IMR-90 (cell line): ENCODE results near the gene USO1. TPM values are rescaled to one million over a fixed set of nuclear protein-coding genes. Genes with fewer than 3 reads are reported as not detected.
A peak's percentile ranks its signal among the peaks of the same experiment; 100 is the strongest.

Source experiments
- ATAC-seq: fragments of 200-7000 bp; cut with Tn5 transposase; 2 replicates; pipeline ENCODE4 v1.9.1; 2020; ENCODE audit warnings: low read depth, mild to moderate bottlenecking, moderate library complexity
- BruUV-seq: library from RNA; stranded (reverse); fragments of 400-500 nt; replicated peaks from 2 replicates; lab custom pipeline; 2021; lab: Mats Ljungman, UMichigan
- CTCF ChIA-PET: fragments of 300-600 bp; formaldehyde crosslinking; extraction: SDS; loops from one replicate; lab custom pipeline; 2021; ENCODE audit warnings: antibody characterized with exemption; lab: Yijun Ruan, JAX
- POLR2A ChIA-PET: fragments of 300-600 bp; sonication (Branson Sonifier 250); formaldehyde crosslinking; loops from one replicate; lab custom pipeline; 2022; ENCODE audit warnings: antibody characterized with exemption; ENCODE audit not compliant: unreplicated experiment; lab: Charles Lee
- DNase-seq: peaks from one replicate; pipeline ENCODE4 v3.0.0; 2013
- H2AFZ ChIP-seq: replicated peaks from 2 replicates; pipeline ENCODE3; 2013; ENCODE audit warnings: low read length, mild to moderate bottlenecking; ENCODE audit not compliant: poor library complexity
- H2AK5ac ChIP-seq: 2 replicates; pipeline ENCODE4 v1.6.1; 2013; ENCODE audit warnings: low read depth, low read length, inconsistent platforms
- H2AK9ac ChIP-seq: replicated peaks from 2 replicates; pipeline ENCODE3; 2013; ENCODE audit warnings: mild to moderate bottlenecking, low read depth, low read length, moderate library complexity; ENCODE audit not compliant: poor library complexity
- H2BK120ac ChIP-seq: 2 replicates; pipeline ENCODE4 v1.6.1; 2013; ENCODE audit warnings: low read depth, low read length, inconsistent platforms
- H2BK15ac ChIP-seq: 3 replicates; pipeline ENCODE4 v1.6.1; 2013; ENCODE audit warnings: low read depth, low read length, inconsistent platforms
- H2BK20ac ChIP-seq: 2 replicates; pipeline ENCODE4 v1.6.1; 2013; ENCODE audit warnings: low read depth, mild to moderate bottlenecking, inconsistent platforms, low read length, moderate library complexity
- H2BK5ac ChIP-seq: 2 replicates; pipeline ENCODE4 v1.6.1; 2013; ENCODE audit warnings: mild to moderate bottlenecking, low read depth, low read length, inconsistent platforms; ENCODE audit not compliant: poor library complexity, severe bottlenecking
- H3K14ac ChIP-seq: replicated peaks from 2 replicates; pipeline ENCODE4 v1.6.1; 2013; ENCODE audit warnings: low read depth, low read length, inconsistent platforms
- H3K18ac ChIP-seq: 2 replicates; pipeline ENCODE4 v1.6.1; 2013; ENCODE audit warnings: low read depth, low read length, control low read depth
- H3K23ac ChIP-seq: 2 replicates; pipeline ENCODE4 v1.6.1; 2013; ENCODE audit warnings: low read depth, low read length, inconsistent platforms
- H3K27ac ChIP-seq: 2 replicates; pipeline ENCODE4 v1.5.1; 2013; ENCODE audit warnings: mild to moderate bottlenecking, control low read depth, low read length; ENCODE audit not compliant: insufficient read depth
- H3K27me3 ChIP-seq: 2 replicates; pipeline ENCODE4 v1.6.1; 2013; ENCODE audit warnings: low read length; ENCODE audit not compliant: control insufficient read depth, insufficient read depth
- H3K36me3 ChIP-seq: 2 replicates; pipeline ENCODE4 v1.6.1; 2013; ENCODE audit warnings: low read length, mixed read lengths; ENCODE audit not compliant: control insufficient read depth, insufficient read depth
- H3K4ac ChIP-seq: 2 replicates; pipeline ENCODE4 v1.6.1; 2013; ENCODE audit warnings: low read depth, low read length, inconsistent platforms
- H3K4me1 ChIP-seq: 2 replicates; pipeline ENCODE4 v1.6.1; 2013; ENCODE audit warnings: low read length, mixed read lengths; ENCODE audit not compliant: control insufficient read depth, insufficient read depth
- H3K4me2 ChIP-seq: 2 replicates; pipeline ENCODE4 v1.6.1; 2013; ENCODE audit warnings: low read depth, mild to moderate bottlenecking, control low read depth, low read length, moderate library complexity
- H3K4me3 ChIP-seq: 2 replicates; pipeline ENCODE4 v1.5.1; 2013; ENCODE audit warnings: low read depth, mild to moderate bottlenecking, control low read depth, low read length, moderate library complexity; ENCODE audit not compliant: insufficient read depth
- H3K56ac ChIP-seq: 2 replicates; pipeline ENCODE4 v1.6.1; 2013; ENCODE audit warnings: low read length, inconsistent platforms; ENCODE audit not compliant: insufficient read depth; ENCODE audit errors: extremely low read depth
- H3K79me1 ChIP-seq, 2 experiments: 2 replicates each; pipeline ENCODE4 v1.6.1; 2013; ENCODE audit warnings: low read length in 2 of 2, inconsistent platforms in 1 of 2, low read depth in 1 of 2
- H3K9ac ChIP-seq: 2 replicates; pipeline ENCODE4 v1.6.1; 2013; ENCODE audit warnings: low read depth, low read length, control low read depth
- H3K9me1 ChIP-seq: 2 replicates; pipeline ENCODE4 v1.6.1; 2013; ENCODE audit warnings: low read length, inconsistent platforms; ENCODE audit not compliant: insufficient read depth
- H3K9me3 ChIP-seq: 2 replicates; pipeline ENCODE4 v1.6.1; 2013; ENCODE audit warnings: low read length; ENCODE audit not compliant: control insufficient read depth, insufficient read depth
- H4K20me1 ChIP-seq: 2 replicates; pipeline ENCODE4 v1.6.1; 2013; ENCODE audit warnings: low read length, inconsistent platforms; ENCODE audit not compliant: insufficient read depth
- H4K5ac ChIP-seq: 2 replicates; pipeline ENCODE4 v1.6.1; 2013; ENCODE audit warnings: mild to moderate bottlenecking, low read depth, low read length, control low read depth
- H4K8ac ChIP-seq, 2 experiments: 2 replicates each; pipeline ENCODE4 v1.6.1; 2013; ENCODE audit warnings: low read depth in 2 of 2, low read length in 2 of 2, control low read depth in 1 of 2, inconsistent platforms in 1 of 2
- H4K91ac ChIP-seq: 2 replicates; pipeline ENCODE4 v1.6.1; 2013; ENCODE audit warnings: low read depth, low read length, inconsistent platforms; ENCODE audit not compliant: insufficient read depth
- BHLHE40 ChIP-seq: fragments of 150-350 bp; IDR thresholded peaks from 2 replicates; pipeline ENCODE4 v1.6.1; 2016; ENCODE audit warnings: mild to moderate bottlenecking, low read depth, low read length
- SMC3 ChIP-seq: fragments of 150-350 bp; IDR thresholded peaks from 2 replicates; pipeline ENCODE4 v1.6.1; 2016; ENCODE audit warnings: low read depth, mild to moderate bottlenecking, antibody characterized with exemption, low read length, moderate library complexity
- WGBS, 2 experiments: methylation state at CpG; one replicate each; pipeline versions ENCODE4 v1.1.5 to v1.1.7; 2013; ENCODE audit warnings: missing lambda C conversion rate in 2 of 2; ENCODE audit not compliant: insufficient read length in 1 of 2; ENCODE audit errors: extremely low coverage in 2 of 2; 5-methylcytosine and 5-hydroxymethylcytosine counted together
- dilution Hi-C: fragments of 300-500 bp; cut with HindIII; formaldehyde crosslinking; loops from one replicate; pipeline ENCODE4 v1.14.3; 2018; ENCODE audit warnings: low sequenced_read_pairs; ENCODE audit not compliant: unreplicated experiment
- in situ Hi-C: fragments of 300-500 bp; cut with MboI; formaldehyde crosslinking; loops from 3 replicates; pipeline ENCODE4 v1.14.3; 2019; ENCODE audit warnings: low sequenced_read_pairs, inconsistent platforms, mixed read lengths
- intact Hi-C: fragments of 100-400 bp; cut with micrococcal nuclease; formaldehyde crosslinking; loops from 2 replicates; pipeline ENCODE4 v1.10.0; 2022
- polyA plus RNA-seq, 3 experiments: library from polyadenylated mRNA; depleted of rRNA; stranded (reverse); fragments of >200 nt; gene quantifications; 2 replicates each; pipeline ENCODE4 v1.2.3, GENCODE V29; 2012; ENCODE audit warnings: low replicate concordance in 1 of 3
- total RNA-seq: library from RNA; depleted of rRNA; stranded (reverse); fragments of >200 nt; gene quantifications from 2 replicates; pipeline ENCODE4 v1.2.3, GENCODE V29; 2012

USO1 gene
- total and polyA plus RNA-seq, 2 of the 4 experiments (the other 2 are of a cell fraction) = 63.7 to 121 TPM

DNA sequence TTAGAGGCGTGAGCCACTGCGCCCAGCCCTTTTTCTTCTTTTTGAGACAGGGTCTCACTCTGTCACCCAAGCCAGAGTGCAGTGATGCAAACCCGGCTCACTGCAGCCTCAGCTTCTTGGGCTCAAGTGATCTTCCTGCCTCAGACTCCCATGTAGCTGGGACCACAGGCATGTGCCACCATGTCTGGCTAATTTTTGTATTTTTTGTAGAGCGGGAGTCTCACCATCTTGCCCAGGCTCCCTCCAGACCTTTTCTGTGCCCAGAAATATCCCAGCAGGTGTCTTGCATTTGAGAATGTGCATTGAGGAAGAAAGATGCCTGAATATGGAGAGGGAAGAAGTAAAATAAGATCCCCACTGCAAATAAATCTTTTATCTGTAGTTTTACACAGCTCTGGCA lies 119.2 kb downstream of the USO1 start:
- H4K5ac ChIP-seq = peak overlapping the region; percentile 84
- no peaks in the 10 kb centered on the region for H3K36me3 ChIP-seq
- peak overlapping the region; percentile 43; the same call in 2 of the 3 replicates for H2BK15ac ChIP-seq
- H3K4me3 ChIP-seq = no peak overlapping the region
- no peak for TF ChIP-seq BHLHE40
- no peak for TF ChIP-seq SMC3
- no peak overlapping the region for H2AFZ ChIP-seq
- peak overlapping the region; percentile 94 for H2BK120ac ChIP-seq
- peak overlapping the region; percentile 94 for H3K27ac ChIP-seq
- WGBS, 2 experiments = 94% methylated on average over 2 of the region's 4 CpGs; no CpG with 5 or more reads in 1 of the 2 experiments
- dilution Hi-C loops = no loop called here
- H4K20me1 ChIP-seq = no peaks in the 10 kb centered on the region
- peak overlapping the region; percentile 82; the same call in 1 of the 2 replicates for H3K23ac ChIP-seq
- H3K9ac ChIP-seq = peak overlapping the region; percentile 50
- peak overlapping the region; percentile 92 for H3K18ac ChIP-seq
- no peak for ATAC-seq
- intact Hi-C loops = no loop called here
- peak overlapping the region; percentile 83 for H4K91ac ChIP-seq
- H3K4me1 ChIP-seq = peaks cover 12% of the 10 kb centered on the region
- H3K79me1 ChIP-seq = no peaks in the 10 kb centered on the region
- H2AK9ac ChIP-seq = no peak overlapping the region
- H3K4me2 ChIP-seq = peak overlapping the region; percentile 31; the same call in 1 of the 2 replicates
- ChIA-PET POLR2A (no interaction called here), CTCF (no interaction called here)
- H3K4ac ChIP-seq = peak overlapping the region; percentile 94
- H2BK20ac ChIP-seq = peak overlapping the region; percentile 89
- peak overlapping the region; percentile 65 to 94 for H4K8ac ChIP-seq
- peaks cover 3% of the 10 kb centered on the region; the same call in 1 of the 2 replicates for H3K9me1 ChIP-seq
- H2BK5ac ChIP-seq = peak overlapping the region; percentile 68
- H3K14ac ChIP-seq = peak overlapping the region; percentile 86
- peak overlapping the region; percentile 89 for H2AK5ac ChIP-seq
- H3K9me3 ChIP-seq = no peaks in the 10 kb centered on the region
- BruUV-seq = no TSS peak
- in situ Hi-C loops = no loop called here
- no peaks in the 10 kb centered on the region for H3K27me3 ChIP-seq
- DNase-seq = no peak
- H3K56ac ChIP-seq = peak overlapping the region; percentile 82
